ENCODE data around the gene SUFU. TPM values are rescaled to one million over a fixed set of nuclear protein-coding genes. Genes with fewer than 3 reads are reported as not detected.

SUFU gene
- total and polyA plus RNA-seq, 2 of the 13 experiments (the other 11 are each of a cell fraction or from before 2014, with no cell fraction given): 2.9 to 5.5 TPM

DNA sequence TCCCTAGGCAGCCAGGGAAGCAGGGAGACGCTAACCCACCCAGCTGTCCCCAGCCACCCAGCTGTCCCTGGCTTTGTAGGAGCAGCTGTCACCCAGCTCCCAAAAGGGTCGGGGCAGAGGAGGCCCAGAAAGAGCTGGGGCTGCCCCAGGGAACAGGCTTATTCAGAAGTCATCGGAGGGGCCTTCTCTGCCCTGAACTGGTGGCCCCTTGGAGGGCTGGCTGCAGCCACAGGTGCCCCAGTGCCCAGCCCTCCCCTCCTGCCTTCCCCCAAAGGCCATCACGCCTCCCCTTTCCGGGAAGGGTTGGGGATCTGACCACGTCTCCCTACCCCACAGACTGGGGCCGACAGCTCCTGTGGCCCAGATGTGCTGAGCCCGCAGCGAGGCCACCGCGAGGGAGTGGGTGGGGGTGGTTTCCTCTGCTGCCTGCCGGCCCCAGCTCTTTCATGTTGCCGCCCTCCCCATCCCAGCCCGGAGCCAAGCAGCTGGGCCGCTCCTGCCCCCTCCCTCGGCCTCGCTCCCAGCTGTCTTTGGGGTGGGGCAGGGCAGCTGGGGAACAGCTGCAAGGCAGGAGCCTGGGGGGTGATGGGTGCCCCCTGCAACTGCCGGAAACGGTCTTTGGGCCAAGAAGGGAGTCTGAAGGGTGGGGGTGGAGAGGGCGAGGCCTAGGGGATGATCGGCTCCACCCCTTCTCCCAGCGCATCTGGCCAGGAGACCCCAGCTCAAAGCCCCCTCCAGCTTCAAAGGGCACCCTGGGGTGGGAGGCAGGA is 157.3 kb downstream of the SUFU start (continued):
- TF ChIP-seq, protein P1, sequence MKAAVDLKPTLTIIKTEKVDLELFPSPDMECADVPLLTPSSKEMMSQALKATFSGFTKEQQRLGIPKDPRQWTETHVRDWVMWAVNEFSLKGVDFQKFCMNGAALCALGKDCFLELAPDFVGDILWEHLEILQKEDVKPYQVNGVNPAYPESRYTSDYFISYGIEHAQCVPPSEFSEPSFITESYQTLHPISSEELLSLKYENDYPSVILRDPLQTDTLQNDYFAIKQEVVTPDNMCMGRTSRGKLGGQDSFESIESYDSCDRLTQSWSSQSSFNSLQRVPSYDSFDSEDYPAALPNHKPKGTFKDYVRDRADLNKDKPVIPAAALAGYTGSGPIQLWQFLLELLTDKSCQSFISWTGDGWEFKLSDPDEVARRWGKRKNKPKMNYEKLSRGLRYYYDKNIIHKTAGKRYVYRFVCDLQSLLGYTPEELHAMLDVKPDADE (CRISPR knock-in tag; IDR thresholded peaks at IDR 0.05): no peak
- TF ChIP-seq, protein P2, sequence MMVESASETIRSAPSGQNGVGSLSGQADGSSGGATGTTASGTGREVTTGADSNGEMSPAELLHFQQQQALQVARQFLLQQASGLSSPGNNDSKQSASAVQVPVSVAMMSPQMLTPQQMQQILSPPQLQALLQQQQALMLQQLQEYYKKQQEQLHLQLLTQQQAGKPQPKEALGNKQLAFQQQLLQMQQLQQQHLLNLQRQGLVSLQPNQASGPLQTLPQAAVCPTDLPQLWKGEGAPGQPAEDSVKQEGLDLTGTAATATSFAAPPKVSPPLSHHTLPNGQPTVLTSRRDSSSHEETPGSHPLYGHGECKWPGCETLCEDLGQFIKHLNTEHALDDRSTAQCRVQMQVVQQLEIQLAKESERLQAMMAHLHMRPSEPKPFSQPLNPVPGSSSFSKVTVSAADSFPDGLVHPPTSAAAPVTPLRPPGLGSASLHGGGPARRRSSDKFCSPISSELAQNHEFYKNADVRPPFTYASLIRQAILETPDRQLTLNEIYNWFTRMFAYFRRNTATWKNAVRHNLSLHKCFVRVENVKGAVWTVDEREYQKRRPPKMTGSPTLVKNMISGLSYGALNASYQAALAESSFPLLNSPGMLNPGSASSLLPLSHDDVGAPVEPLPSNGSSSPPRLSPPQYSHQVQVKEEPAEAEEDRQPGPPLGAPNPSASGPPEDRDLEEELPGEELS (CRISPR knock-in tag; IDR thresholded peaks at IDR 0.05): peak; percentile 63; the same call in 1 of the 2 replicates
- TF ChIP-seq MED8 (CRISPR knock-in tag; IDR thresholded peaks at IDR 0.05; ENCODE audit: insufficient replicate concordance) (peak; percentile 59), ZNF331 (CRISPR knock-in tag; IDR thresholded peaks at IDR 0.05) (peak; percentile 58; the same call in 1 of the 2 replicates), ZNF703 (CRISPR knock-in tag; IDR thresholded peaks at IDR 0.05; ENCODE audit: borderline replicate concordance) (no peak), JUN (CRISPR knock-in tag; IDR thresholded peaks at IDR 0.05) (no peak), BRCA1 (CRISPR knock-in tag; IDR thresholded peaks at IDR 0.05) (no peak), ZNF383 (CRISPR knock-in tag; IDR thresholded peaks at IDR 0.05; ENCODE audit: borderline replicate concordance) (peak; percentile 78; the same call in 1 of the 2 replicates), MED13 (CRISPR knock-in tag; IDR thresholded peaks at IDR 0.05) (no peak), HES4 (CRISPR knock-in tag; IDR thresholded peaks at IDR 0.05; ENCODE audit: borderline replicate concordance) (no peak), ZSCAN31 (CRISPR knock-in tag; IDR thresholded peaks at IDR 0.05; ENCODE audit: low read depth) (no peak), NFIB (CRISPR knock-in tag; IDR thresholded peaks at IDR 0.05; ENCODE audit: borderline replicate concordance) (no peak), FOSL1 (CRISPR knock-in tag; IDR thresholded peaks at IDR 0.05; ENCODE audit: borderline replicate concordance) (no peak)
- TF ChIP-seq, protein P3, sequence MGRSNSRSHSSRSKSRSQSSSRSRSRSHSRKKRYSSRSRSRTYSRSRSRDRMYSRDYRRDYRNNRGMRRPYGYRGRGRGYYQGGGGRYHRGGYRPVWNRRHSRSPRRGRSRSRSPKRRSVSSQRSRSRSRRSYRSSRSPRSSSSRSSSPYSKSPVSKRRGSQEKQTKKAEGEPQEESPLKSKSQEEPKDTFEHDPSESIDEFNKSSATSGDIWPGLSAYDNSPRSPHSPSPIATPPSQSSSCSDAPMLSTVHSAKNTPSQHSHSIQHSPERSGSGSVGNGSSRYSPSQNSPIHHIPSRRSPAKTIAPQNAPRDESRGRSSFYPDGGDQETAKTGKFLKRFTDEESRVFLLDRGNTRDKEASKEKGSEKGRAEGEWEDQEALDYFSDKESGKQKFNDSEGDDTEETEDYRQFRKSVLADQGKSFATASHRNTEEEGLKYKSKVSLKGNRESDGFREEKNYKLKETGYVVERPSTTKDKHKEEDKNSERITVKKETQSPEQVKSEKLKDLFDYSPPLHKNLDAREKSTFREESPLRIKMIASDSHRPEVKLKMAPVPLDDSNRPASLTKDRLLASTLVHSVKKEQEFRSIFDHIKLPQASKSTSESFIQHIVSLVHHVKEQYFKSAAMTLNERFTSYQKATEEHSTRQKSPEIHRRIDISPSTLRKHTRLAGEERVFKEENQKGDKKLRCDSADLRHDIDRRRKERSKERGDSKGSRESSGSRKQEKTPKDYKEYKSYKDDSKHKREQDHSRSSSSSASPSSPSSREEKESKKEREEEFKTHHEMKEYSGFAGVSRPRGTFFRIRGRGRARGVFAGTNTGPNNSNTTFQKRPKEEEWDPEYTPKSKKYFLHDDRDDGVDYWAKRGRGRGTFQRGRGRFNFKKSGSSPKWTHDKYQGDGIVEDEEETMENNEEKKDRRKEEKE (IDR thresholded peaks at IDR 0.05): no peak
- TF ChIP-seq, protein P4, sequence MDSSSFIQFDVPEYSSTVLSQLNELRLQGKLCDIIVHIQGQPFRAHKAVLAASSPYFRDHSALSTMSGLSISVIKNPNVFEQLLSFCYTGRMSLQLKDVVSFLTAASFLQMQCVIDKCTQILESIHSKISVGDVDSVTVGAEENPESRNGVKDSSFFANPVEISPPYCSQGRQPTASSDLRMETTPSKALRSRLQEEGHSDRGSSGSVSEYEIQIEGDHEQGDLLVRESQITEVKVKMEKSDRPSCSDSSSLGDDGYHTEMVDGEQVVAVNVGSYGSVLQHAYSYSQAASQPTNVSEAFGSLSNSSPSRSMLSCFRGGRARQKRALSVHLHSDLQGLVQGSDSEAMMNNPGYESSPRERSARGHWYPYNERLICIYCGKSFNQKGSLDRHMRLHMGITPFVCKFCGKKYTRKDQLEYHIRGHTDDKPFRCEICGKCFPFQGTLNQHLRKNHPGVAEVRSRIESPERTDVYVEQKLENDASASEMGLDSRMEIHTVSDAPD (CRISPR knock-in tag; IDR thresholded peaks at IDR 0.05): 0 out of 2 replicates have a peak, but pooled peaks have one; percentile 48
- TF ChIP-seq, protein P5, sequence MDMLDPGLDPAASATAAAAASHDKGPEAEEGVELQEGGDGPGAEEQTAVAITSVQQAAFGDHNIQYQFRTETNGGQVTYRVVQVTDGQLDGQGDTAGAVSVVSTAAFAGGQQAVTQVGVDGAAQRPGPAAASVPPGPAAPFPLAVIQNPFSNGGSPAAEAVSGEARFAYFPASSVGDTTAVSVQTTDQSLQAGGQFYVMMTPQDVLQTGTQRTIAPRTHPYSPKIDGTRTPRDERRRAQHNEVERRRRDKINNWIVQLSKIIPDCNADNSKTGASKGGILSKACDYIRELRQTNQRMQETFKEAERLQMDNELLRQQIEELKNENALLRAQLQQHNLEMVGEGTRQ (IDR thresholded peaks at IDR 0.05; ENCODE audit: low read depth, low read length): no peak
- TF ChIP-seq, protein P5 (CRISPR knock-in tag; IDR thresholded peaks at IDR 0.05; ENCODE audit: borderline replicate concordance): no peak

Data from HepG2 (cell line).